T-helper 1 cell treated with Interleukin-12 subunit alpha and Interleukin-12 subunit beta and Interleukin-4 antibody, amounts not matched to agents 30 ng/mL and 1 ng/mL, for 36 hours (primary cell): ENCODE results near the gene PROB1. TPM values are rescaled to one million over a fixed set of nuclear protein-coding genes. Genes with fewer than 3 reads are reported as not detected.
"Not testable (repeated sequence)": the region's sequence is repeated elsewhere in the genome, so short reads cannot be mapped to it uniquely, and the experiment has no call there.

ENCODE experiments used
- intact Hi-C: fragments of 100-400 bp; cut with micrococcal nuclease; formaldehyde crosslinking; loops from one replicate; pipeline ENCODE4 v1.15.1; 2024
- total RNA-seq: library from RNA; stranded (reverse); gene quantifications from 2 replicates; pipeline ENCODE4 v1.2.3, GENCODE V29; 2022

Gene PROB1
- total RNA-seq = 5.2 TPM in 2 replicates

DNA sequence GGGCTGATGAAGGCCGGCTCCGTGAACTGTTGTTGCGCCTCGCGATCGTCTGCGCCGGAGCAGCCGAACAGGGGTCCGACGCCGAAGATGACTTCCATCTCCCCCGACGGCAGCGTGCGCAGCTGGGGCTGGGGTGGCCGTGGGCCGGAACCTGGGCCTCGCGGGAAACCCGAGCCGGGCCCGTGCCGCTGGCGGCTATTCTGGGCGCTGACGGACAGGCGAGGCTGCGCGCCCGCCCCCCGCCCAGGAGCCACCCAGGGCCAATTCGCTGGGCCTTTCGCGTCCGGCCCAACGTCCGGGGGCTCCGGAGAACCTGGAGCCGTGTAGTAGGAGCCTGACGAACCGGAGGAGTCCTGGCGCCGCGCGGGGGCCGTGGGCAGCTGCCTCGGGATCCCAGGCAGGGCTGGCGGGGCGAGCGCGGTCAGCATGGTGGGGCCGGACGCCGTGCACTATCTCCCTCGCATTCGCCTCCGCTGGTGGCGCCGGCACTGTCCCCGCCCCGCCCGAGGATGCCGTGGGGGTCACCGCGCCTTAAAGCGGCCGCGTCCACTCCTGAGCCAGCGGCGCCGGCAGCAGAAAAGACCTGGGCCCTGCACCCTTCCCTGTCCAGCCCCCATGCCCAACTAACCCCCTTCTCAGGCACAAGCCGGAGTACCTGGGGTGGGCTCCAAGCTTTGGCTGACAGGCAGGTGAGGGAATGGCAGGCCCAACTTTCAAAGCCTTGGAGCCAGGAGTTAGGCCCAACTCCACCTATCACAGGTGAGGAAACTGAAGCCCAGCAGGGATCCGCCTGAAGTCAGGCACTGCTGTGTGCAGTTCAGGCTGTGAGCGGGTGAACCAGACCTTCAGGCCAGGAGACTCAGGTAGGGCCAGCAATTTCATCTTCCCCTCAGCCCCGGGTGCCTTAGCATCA is at the start of gene PROB1:
Gene PROB1, minus strand, starts transcription at position 451 of the 913 bp plus-strand sequence. Its CDS starts 23 bp downstream, at position 428.
- intact Hi-C loops = loop anchor here (5.0 kb wide), 3 partner anchors 568 to 1643 kb away; partner anchors contain the start of genes EGR1 and HNRNPA0

DNA sequence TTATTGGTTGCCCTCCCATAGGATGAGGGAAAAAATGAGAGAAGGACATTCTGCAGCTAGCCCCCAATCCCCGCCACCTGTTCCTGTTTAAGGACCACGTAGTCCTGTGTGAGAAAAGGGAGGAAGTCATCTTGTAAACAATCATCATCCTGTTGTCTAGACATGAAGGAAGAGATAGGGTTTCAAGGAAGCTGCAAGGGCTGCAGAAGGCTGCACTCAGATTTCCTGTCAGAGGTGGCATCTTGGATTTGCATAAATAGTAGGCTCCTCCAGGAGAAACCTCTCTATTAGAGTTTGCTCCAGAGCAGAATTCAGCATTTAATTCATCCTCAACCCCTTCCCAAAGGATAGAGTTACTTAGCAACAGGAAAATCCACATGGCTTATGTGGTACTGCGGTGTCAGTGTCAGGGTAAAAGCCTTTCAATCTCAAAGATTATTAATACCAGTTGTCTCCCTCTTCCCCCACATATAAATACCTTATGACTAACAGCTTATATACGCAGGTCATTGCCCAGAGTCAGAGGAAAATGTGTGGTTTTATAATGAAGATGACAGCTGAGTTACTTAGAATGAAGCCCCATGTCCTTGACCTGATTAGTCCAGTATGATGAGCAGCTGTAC is 49.0 kb upstream of the PROB1 start:
- intact Hi-C loops = no loop called here

DNA sequence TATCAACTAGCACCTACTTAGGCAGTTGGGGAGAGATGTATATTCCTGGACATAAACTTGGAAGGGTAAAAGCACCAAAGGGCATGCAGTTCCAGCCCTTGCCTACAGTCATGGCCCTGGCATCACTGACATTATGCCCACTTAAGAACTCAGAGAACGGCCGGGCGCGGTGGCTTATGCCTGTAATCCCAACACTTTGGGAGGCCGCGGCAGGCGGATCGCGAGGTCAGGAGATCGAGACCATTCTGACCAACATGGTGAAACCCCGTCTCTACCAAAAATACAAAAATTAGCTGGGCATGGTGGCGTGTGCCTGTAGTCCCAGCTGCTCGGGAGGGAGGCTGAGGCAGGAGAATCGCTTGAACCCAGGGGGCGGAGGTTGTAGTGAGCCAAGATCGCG is 45.5 kb upstream of the PROB1 start:
- intact Hi-C loops = not testable (repeated sequence)

DNA sequence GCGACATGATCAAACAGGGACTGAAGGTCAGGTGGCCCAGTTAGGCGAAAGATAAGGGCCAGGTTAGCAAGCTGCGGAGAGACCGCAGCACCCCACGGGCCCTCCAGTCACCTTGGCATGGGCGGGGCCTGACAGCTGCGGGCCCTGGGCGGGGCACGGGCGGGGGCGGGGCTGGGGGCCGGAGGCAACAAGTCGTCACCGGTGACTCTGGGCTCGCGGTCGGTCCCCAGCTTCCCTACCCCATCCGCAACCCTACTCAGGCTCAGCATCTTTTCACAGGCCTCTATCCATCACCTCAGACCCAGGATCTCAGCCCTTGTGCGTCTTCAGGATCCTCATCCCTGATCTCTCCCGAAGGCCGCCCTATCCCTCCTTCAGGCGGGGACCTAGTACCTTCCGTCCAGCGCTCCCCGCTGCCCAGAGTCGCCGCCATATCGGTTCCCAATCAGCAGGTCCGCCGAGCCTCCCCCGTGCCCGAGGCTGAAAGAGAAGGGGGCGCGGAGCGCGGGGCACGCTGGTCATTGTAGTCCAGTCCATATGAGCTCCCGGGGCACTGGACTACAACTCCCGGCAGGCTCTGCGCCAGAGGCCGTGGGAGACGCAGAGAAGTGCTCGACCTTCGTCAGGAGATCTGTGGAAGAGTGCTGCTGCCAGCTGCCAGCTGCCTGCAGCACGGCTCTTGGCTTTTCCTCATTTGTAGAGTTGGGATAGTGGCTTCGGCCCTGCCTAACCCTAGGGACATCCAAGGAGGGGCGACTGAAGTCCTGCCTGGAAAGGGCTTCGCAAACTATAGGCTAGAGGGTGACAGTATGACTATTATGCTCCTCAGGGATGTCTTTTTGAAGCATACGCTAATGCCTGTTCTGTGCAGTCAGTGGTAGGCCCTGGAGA is 44.4 kb upstream of the PROB1 start, which contains the start of gene DNAJC18:
Gene DNAJC18, minus strand, starts transcription at position 513 of the 891 bp plus-strand sequence. Its CDS starts 80 bp downstream, at position 433.
- intact Hi-C loops = loop anchor here (1.0 to 5.0 kb wide), 16 partner anchors 8 to 1125 kb away; partner anchors contain the start of genes ANKHD1, APBB3, HSPA9 and SLC35A4

GRCh38 chr5:139438707-139439012 is 43.8 kb upstream of the PROB1 start:
- intact Hi-C loops = loop anchor here (1.0 to 5.0 kb wide), 16 partner anchors 9 to 1126 kb away; partner anchors contain the start of genes ANKHD1, APBB3, HSPA9 and SLC35A4

GRCh38 chr5:139435676-139436075 is 40.8 kb upstream of the PROB1 start:
- intact Hi-C loops = loop anchor here (5.0 kb wide), 1 partner anchor 202 kb away; no protein-coding TSS in a partner anchor

DNA sequence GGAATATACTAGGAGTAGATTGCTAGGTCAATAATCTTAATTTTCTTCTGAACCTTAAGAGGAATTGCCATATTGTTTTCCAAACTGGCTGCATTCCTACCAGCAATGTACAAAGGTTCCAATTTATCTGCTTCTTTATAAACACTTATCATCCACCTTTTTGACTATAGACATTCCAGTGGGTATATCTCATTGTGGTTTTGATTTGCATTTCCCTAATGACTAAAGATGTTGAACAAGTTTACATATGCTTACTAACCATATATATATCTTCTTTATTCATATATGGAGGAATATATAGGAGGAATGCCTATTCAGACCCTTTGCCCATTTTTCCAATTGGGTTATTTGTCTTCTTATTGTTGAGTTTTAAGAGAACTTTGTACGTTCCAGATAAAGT is 36.8 kb upstream of the PROB1 start:
- intact Hi-C loops = no loop called here

- intact Hi-C loops = no loop called here
Observed at GRCh38 chr5:139430015-139430414, 35.1 kb upstream of the PROB1 start.

DNA sequence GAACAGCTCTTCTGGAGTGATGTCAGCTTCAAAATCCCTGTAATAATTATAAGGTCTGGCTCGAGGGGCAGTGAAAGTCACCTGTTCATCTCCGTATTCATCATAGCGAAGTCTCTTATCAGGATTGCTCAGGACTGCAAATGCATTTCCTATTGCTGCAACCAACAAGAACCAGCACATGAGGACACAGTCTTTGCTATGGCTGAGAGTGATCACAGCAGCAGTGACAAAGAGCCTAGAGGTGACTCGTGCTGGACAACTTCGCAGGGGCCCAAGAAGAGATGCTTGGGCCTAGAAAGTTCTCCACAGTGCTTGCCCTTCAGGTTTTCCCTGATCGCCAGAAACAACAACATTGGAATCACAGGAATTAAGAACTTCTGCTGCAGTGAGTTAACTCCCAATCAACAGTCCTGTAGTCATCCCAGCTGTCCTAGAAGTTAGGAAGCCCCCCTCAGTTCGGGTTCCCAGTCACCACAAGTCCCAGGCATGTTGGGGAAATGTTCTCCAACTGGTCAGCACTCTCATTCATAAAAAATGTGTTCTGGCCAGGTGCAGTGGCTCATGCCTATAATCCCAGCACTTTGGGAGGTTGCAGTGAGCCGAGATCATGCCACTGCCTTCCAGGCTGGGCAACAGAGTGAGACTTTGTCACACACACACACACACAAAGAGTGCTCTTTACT is 31.4 kb upstream of the PROB1 start:
- intact Hi-C loops = no loop called here

DNA sequence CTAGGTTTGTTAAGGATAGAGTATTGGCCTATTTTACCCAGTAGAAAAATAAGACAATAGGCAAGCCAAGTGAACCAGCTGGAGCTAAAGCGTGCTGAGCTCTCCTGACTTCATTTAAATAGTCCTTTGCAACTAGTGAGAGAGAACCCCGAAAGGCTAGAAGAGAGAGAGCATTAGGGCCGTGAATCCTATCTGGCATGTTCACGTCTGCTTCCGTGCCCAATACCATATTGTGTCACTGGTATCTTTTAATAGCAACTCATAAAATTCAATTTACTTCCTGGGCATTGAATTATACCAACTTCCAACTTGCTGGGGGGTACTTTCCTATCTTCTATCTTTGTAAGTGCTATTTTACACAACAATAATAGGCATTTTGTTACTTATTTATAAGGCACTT is 30.6 kb upstream of the PROB1 start:
- intact Hi-C loops = no loop called here

- intact Hi-C loops = loop anchor here (1.0 kb wide), 10 partner anchors 17 to 343 kb away; partner anchors contain the start of genes DNAJC18, STING1 and UBE2D2
Observed at GRCh38 chr5:139422307-139422893, 27.5 kb upstream of the PROB1 start.

GRCh38 chr5:139419226-139420192 is 24.6 kb upstream of the PROB1 start:
- intact Hi-C loops = no loop called here

DNA sequence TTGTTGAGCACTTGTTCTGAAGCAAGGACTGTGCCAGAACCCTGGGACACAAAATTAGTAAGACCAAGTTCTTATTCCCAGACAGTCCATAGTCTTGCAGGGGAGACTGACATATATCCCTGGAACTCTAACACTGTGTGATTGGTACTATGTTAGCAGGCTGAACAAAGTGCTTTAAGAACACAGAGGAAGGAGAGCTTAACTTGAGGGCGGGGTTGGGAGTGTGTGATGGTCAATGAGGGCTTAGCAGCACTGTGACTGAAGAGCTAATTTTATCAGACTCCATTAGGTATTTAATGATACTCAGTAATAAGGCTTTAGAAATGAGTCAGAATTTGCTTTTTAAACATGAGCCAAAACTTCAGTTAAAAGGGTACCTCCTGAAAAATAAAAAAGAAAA is 23.9 kb upstream of the PROB1 start:
- intact Hi-C loops = no loop called here

DNA sequence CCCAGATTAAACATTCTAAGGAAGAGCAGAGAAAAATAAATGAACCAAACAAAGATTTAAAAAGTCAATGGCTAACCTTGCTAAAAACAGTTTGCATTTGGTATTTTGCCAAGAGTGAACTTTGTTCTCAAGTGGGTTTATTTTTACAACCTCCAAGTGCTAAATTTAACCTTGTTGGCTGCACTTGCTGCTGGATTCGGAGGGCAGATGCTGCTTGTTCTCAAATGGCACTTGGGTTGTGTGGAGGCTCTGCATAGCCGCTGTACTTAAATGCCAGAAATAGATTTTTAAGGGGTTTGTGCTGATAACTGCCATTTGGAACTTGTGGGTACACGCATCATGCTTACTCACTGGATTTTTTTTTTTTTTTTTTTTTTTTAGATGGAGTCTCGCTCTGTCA is 22.3 kb upstream of the PROB1 start:
- intact Hi-C loops = no loop called here

GRCh38 chr5:139416651-139417050 is 21.7 kb upstream of the PROB1 start:
- intact Hi-C loops = no loop called here

- intact Hi-C loops = loop anchor here (2.0 kb wide), 2 partner anchors 221 to 349 kb away; no protein-coding TSS in a partner anchor
Observed at GRCh38 chr5:139415869-139416268, 21.0 kb upstream of the PROB1 start.

GRCh38 chr5:139415221-139415861 is 20.4 kb upstream of the PROB1 start:
- intact Hi-C loops = loop anchor here (2.0 kb wide), 2 partner anchors 221 to 349 kb away; no protein-coding TSS in a partner anchor

GRCh38 chr5:139414581-139415130 is 19.8 kb upstream of the PROB1 start:
- intact Hi-C loops = loop anchor here (1.0 to 2.0 kb wide), 3 partner anchors 10 to 350 kb away; partner anchors contain the start of gene SPATA24
